A673 (cell line): ENCODE results near the gene PAOX. TPM values are rescaled to one million over a fixed set of nuclear protein-coding genes. Genes with fewer than 3 reads are reported as not detected.

Experiments
- BruUV-seq: library from RNA; stranded (reverse); fragments of 400-500 nt; replicated peaks from 2 replicates; lab custom pipeline; 2021; lab: Mats Ljungman, UMichigan
- CTCF ChIA-PET: fragments of 300-600 bp; sonication (Branson Sonifier 250); formaldehyde crosslinking; loops from one replicate; lab custom pipeline; 2022; ENCODE audit warnings: antibody characterized with exemption; lab: Charles Lee
- POLR2A ChIA-PET: fragments of 300-600 bp; sonication (Branson Sonifier 250); formaldehyde crosslinking; loops from one replicate; lab custom pipeline; 2022; ENCODE audit warnings: antibody characterized with exemption; ENCODE audit not compliant: low non-redundant PET; lab: Charles Lee
- DNase-seq: peaks from one replicate; pipeline ENCODE4 v3.0.0-alpha.2; 2015; ENCODE audit warnings: low spot score
- H3K27ac ChIP-seq: fragments of 200-600 bp; sonication (generic); 2 replicates; pipeline ENCODE4 v1.5.1; 2016; ENCODE audit warnings: mixed run types, low read depth, mild to moderate bottlenecking, mixed read lengths, antibody characterized with exemption, low read length; ENCODE audit not compliant: poor library complexity, severe bottlenecking
- H3K27me3 ChIP-seq: fragments of 200-600 bp; sonication (generic); replicated peaks from 2 replicates; pipeline ENCODE4 v1.6.1; 2017; ENCODE audit warnings: mixed run types, low read depth, mild to moderate bottlenecking, mixed read lengths, antibody characterized with exemption, low read length; ENCODE audit not compliant: insufficient read depth, poor library complexity
- H3K36me3 ChIP-seq: fragments of 200-600 bp; sonication (generic); 2 replicates; pipeline ENCODE4 v1.6.1; 2016; ENCODE audit warnings: mixed run types, mild to moderate bottlenecking, mixed read lengths, antibody characterized with exemption, low read length; ENCODE audit not compliant: insufficient read depth, poor library complexity, severe bottlenecking
- H3K4me1 ChIP-seq: fragments of 200-600 bp; sonication (generic); 2 replicates; pipeline ENCODE4 v1.6.1; 2017; ENCODE audit warnings: mixed run types, mild to moderate bottlenecking, mixed read lengths, antibody characterized with exemption, low read length; ENCODE audit not compliant: insufficient read depth, poor library complexity, severe bottlenecking
- H3K4me3 ChIP-seq: fragments of 200-600 bp; sonication (generic); 2 replicates; pipeline ENCODE4 v1.5.1; 2016; ENCODE audit warnings: low read depth, mixed run types, mild to moderate bottlenecking, mixed read lengths, low read length; ENCODE audit not compliant: poor library complexity, severe bottlenecking
- H3K9me3 ChIP-seq: fragments of 200-600 bp; sonication (generic); 2 replicates; pipeline ENCODE4 v1.6.1; 2016; ENCODE audit warnings: mixed run types, low read depth, mild to moderate bottlenecking, mixed read lengths, antibody characterized with exemption, low read length; ENCODE audit not compliant: poor library complexity, severe bottlenecking
- CTCF ChIP-seq: fragments of 300-800, 200-600 bp; sonication (generic); conservative IDR thresholded peaks from 2 replicates; pipeline ENCODE4 v1.5.1; 2017; ENCODE audit warnings: low read depth, mild to moderate bottlenecking, antibody characterized with exemption, low read length, moderate library complexity, mixed read lengths
- EZH2 ChIP-seq: fragments of 200-600 bp; sonication (generic); IDR thresholded peaks from 2 replicates; pipeline ENCODE4 v1.6.1; 2017; ENCODE audit warnings: borderline replicate concordance, low read depth, mild to moderate bottlenecking, mixed read lengths, antibody characterized with exemption, low read length; ENCODE audit not compliant: poor library complexity, severe bottlenecking
- intact Hi-C: fragments of 100-400 bp; cut with micrococcal nuclease; formaldehyde crosslinking; loops from one replicate; pipeline ENCODE4 v1.10.0; 2022; ENCODE audit not compliant: unreplicated experiment
- total RNA-seq: library from RNA; stranded (reverse); gene quantifications from 2 replicates; pipeline ENCODE4 v1.2.3, GENCODE V29; 2021

The PAOX gene
- total RNA-seq, 1 experiment from 2014 or later, result 0.92 TPM

DNA sequence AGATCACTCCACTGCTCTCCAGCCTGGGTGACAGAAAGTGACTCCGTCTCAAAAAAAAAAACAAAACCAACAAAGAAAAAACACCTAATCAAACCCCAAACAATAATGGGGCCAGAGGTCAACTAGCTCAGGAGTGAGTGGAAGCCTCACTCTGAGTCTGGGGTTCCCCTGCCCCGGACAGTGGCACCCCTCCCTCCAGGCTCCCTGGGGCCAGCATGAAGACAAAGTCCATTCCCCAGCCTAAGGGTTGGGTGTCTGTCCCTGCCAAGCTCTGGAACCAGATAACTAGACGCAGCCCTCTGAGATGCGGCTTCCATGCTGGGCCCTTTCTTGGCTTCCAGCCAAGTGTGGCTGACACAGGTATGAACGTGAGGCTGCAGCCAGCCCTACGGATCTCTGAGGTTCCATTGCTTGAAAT is 19.5 kb upstream of the PAOX start:
- CTCF ChIA-PET, result no interaction called here
- intact Hi-C loops, result no loop called here
- no peaks in the 10 kb centered on the region for H3K4me1 ChIP-seq
- no peak for TF ChIP-seq EZH2
- no peak for TF ChIP-seq CTCF
- H3K27ac ChIP-seq, result no peak overlapping the region
- H3K27me3 ChIP-seq, result no peaks in the 10 kb centered on the region
- DNase-seq, result no peak
- no peaks in the 10 kb centered on the region for H3K9me3 ChIP-seq
- no peak overlapping the region for H3K4me3 ChIP-seq
- peaks cover 10% of the 10 kb centered on the region for H3K36me3 ChIP-seq
- BruUV-seq, result no TSS peak
- POLR2A ChIA-PET, result no interaction called here

DNA sequence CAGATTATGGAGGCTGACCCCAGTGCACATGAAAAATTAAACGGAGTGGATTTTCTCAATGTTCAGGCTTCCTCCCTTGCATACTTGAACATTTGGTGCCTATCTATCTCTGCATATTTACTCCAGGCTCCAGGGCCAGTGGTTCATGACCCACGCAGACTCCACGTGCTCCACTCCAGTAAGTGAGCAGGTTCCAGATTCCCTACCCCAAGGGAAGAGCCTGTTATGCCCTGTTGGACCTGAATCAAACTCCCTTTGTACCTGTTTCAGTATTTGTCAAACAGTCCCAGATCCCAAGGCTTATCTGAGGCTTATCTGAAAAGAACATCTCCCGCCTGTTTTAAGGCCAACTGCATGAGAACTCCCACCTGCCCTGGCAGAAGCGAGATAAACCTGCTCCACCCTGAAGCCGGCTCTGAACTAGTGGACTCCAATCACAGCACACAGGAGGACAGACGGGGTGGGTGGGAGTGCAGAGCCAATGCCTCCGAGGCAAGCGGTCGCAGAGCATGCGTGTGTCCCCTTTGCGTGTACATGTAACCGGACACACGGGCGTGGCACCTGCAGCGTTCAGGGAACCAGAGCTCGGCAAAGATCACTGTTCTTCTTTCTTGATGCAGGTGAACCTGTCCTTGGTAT is 19.0 kb upstream of the PAOX start:
- ChIA-PET POLR2A (no interaction called here), CTCF (no interaction called here)
- peaks cover 11% of the 10 kb centered on the region for H3K36me3 ChIP-seq
- DNase-seq, result no peak
- H3K4me3 ChIP-seq, result no peak overlapping the region
- no TSS peak for BruUV-seq
- H3K27me3 ChIP-seq, result no peaks in the 10 kb centered on the region
- H3K9me3 ChIP-seq, result no peaks in the 10 kb centered on the region
- intact Hi-C loops, result no loop called here
- no peaks in the 10 kb centered on the region for H3K4me1 ChIP-seq
- no peak overlapping the region for H3K27ac ChIP-seq
- TF ChIP-seq CTCF, result no peak
- TF ChIP-seq EZH2, result no peak

DNA sequence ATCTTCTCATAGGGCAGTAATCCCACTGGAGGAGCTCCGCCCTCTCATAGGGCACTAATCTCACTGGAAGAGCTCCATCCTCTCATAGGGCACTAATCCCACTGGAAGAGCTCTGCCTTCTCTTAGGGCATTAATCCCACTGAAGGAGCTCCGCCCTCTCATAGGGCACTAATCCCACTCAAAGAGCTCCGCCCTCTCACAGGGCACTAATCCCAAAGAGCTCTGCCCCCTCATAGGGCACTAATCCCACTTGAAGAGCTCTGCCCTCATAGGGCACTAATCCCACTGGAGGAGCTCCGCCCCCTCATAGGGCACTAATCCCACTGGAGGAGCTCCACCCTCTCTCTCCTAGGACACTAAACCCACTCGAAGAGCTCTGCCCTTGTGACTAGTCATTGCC is 17.8 kb upstream of the PAOX start:
- TF ChIP-seq EZH2 (no peak), CTCF (no peak)
- ChIA-PET POLR2A (no interaction called here), CTCF (interaction anchor here (0.6 kb wide), 1 partner anchor 37 kb away, joined by 4 read pairs; no protein-coding TSS in a partner anchor)
- BruUV-seq, result no TSS peak
- no peak for DNase-seq
- Histone ChIP-seq H3K27ac (peak overlapping the region; percentile 6), H3K9me3 (no peaks in the 10 kb centered on the region), H3K4me1 (no peaks in the 10 kb centered on the region), H3K27me3 (no peaks in the 10 kb centered on the region), H3K4me3 (no peak overlapping the region), H3K36me3 (peaks cover 21% of the 10 kb centered on the region)
- intact Hi-C loops, result no loop called here
